ENCODE results near the gene ADGRG3. TPM values are rescaled to one million over a fixed set of nuclear protein-coding genes. Genes with fewer than 3 reads are reported as not detected.

The ADGRG3 gene
- total and polyA plus RNA-seq, 10 of the 15 experiments (the other 5 are each of a cell fraction or from before 2014, with no cell fraction given), result 0.10 to 0.11 (median 0.10) TPM; not detected in 7

DNA sequence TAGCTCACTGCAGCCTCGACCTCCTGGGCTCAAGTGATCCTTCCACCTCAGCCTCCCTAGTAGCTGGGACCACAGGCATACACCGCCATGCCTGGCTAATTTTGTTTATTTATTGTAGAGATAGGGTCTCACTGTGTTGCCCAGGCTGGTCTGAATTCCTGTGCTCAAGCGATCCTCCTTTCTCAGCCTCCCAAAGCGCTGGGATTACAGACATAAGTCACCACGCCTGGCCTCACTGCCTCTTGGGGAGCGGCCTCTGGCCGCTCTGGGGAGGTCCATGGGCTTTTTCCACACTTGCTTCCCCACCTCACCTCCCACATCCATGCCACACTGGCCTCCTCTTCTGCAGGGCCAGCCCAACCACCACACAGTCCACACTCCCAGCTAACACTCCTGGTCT, 18.3 kb upstream of the ADGRG3 start:
- FAIRE-seq, result no peak
- ChIA-PET SMC1A (ENCODE audit: uncharacterized antibody, unreplicated experiment) (interaction anchor here (0.6 to 6.6 kb wide), 8 partner anchors 40 to 86 kb away, joined by 3 to 126 read pairs (median 20); partner anchors contain the start of gene KATNB1), CTCF (interaction anchor here (0.6 to 8.1 kb wide), 17 partner anchors 8 to 356 kb away, joined by 3 to 210 read pairs (median 4); no protein-coding TSS in a partner anchor), POLR2A (interaction anchor here (0.5 kb wide), 1 partner anchor 41 kb away, joined by 3 read pairs; no protein-coding TSS in a partner anchor), RAD21 (ENCODE audit: unreplicated experiment) (interaction anchor here (1.1 to 6.0 kb wide), 7 partner anchors 39 to 107 kb away, joined by 3 to 88 read pairs (median 36); partner anchors contain the start of genes ADGRG5 and KATNB1)
- no peaks in the 10 kb centered on the region for H3K36me3 ChIP-seq (ENCODE audit: control insufficient read depth in 2 of 2, insufficient read depth in 2 of 2, low read length in 1 of 2)
- H3K9ac ChIP-seq (ENCODE audit: control insufficient read depth, insufficient read depth, low read length), result no peak overlapping the region
- H2AFZ ChIP-seq (ENCODE audit: control insufficient read depth, low read depth, low read length), result no peak overlapping the region
- no peak overlapping the region for H3K27ac ChIP-seq (ENCODE audit: control insufficient read depth, insufficient read depth)
- no peak for DNase-seq (ENCODE audit: low read depth, low spot score)
- H3K4me1 ChIP-seq (ENCODE audit: control insufficient read depth, insufficient read depth, low read length), result peaks cover 19% of the 10 kb centered on the region
- no peaks in the 10 kb centered on the region for H3K79me2 ChIP-seq (ENCODE audit: control insufficient read depth, insufficient read depth, low read length)
- H3K4me2 ChIP-seq (ENCODE audit: control insufficient read depth, insufficient read depth), result no peak overlapping the region
- in situ Hi-C loops (cut with MboI), result no loop called here
- intact Hi-C loops (cut with micrococcal nuclease; ENCODE audit: unreplicated experiment), result loop anchor here (1.0 to 2.0 kb wide), 4 partner anchors 50 to 74 kb away; no protein-coding TSS in a partner anchor
- H4K20me1 ChIP-seq (ENCODE audit: control insufficient read depth, insufficient read depth), result no peaks in the 10 kb centered on the region
- no peaks in the 10 kb centered on the region for H3K27me3 ChIP-seq (replicated peaks in 1 of 2; ENCODE audit: control insufficient read depth in 2 of 2, insufficient read depth in 2 of 2, low read length in 1 of 2)
- no peak for TF ChIP-seq SUZ12 (IDR thresholded peaks at IDR 0.05; ENCODE audit: unreplicated experiment)
- TF ChIP-seq ASH2L (IDR thresholded peaks at IDR 0.05; ENCODE audit: borderline replicate concordance, low read depth), result no peak
- no peak for TF ChIP-seq SPI1 (IDR thresholded peaks at IDR 0.05; ENCODE audit: borderline replicate concordance, insufficient read depth, low read depth, low read length)
- TF ChIP-seq ZSCAN29 (IDR thresholded peaks at IDR 0.05), result no peak
- TF ChIP-seq RBBP5 (conservative IDR thresholded peaks at IDR 0.05), result no peak
- TF ChIP-seq ZZZ3 (IDR thresholded peaks at IDR 0.05; ENCODE audit: control insufficient read depth, insufficient read length, low read depth), result no peak
- no peak for TF ChIP-seq SMC3 (IDR thresholded peaks at IDR 0.05; ENCODE audit: borderline replicate concordance, low read length)
- TF ChIP-seq JUND (IDR thresholded peaks at IDR 0.05; ENCODE audit: low read depth, low read length), result no peak
- TF ChIP-seq MTA2 (IDR thresholded peaks at IDR 0.05; ENCODE audit: low read depth), result no peak
- TF ChIP-seq PML (IDR thresholded peaks at IDR 0.05; ENCODE audit: low read length), result no peak
- TF ChIP-seq NFYB (IDR thresholded peaks at IDR 0.05; ENCODE audit: insufficient read depth, low read depth, low read length), result no peak
- no peak for TF ChIP-seq ZNF217 (IDR thresholded peaks at IDR 0.05)
- no peak for TF ChIP-seq NFIC (IDR thresholded peaks at IDR 0.05; ENCODE audit: low read depth, low read length)
- TF ChIP-seq STAT1 (conservative IDR thresholded peaks at IDR 0.05), result no peak
- H3K9me3 ChIP-seq (replicated peaks; ENCODE audit: control insufficient read depth, insufficient read depth, low read length), result no peaks in the 10 kb centered on the region
- BruUV-seq (replicated peaks), result no TSS peak
- H3K4me3 ChIP-seq, result no peak overlapping the region
- 50% methylated on average over 7 of the region's 7 CpGs for WGBS (ENCODE audit: insufficient coverage, insufficient replicate concordance, low lambda C conversion rate, missing lambda C conversion rate)
- ATAC-seq, result no peak
